PC-3 (cell line): Measurements from ENCODE around the gene TOP2A. TPM values are rescaled to one million over a fixed set of nuclear protein-coding genes. Genes with fewer than 3 reads are reported as not detected.

Experiments
- ATAC-seq: fragments of 200-7000 bp; cut with Tn5 transposase; 2 replicates; pipeline ENCODE4 v1.9.1; 2020; ENCODE audit warnings: mild to moderate bottlenecking, moderate library complexity
- BruUV-seq: library from RNA; stranded (reverse); fragments of 400-500 nt; replicated peaks from 2 replicates; lab custom pipeline; 2021; lab: Mats Ljungman, UMichigan
- CTCF ChIA-PET: fragments of 300-600 bp; sonication (Branson Sonifier 250); formaldehyde crosslinking; loops from one replicate; lab custom pipeline; 2022; ENCODE audit warnings: antibody characterized with exemption; lab: Charles Lee
- POLR2A ChIA-PET: fragments of 300-600 bp; sonication (Branson Sonifier 250); formaldehyde crosslinking; loops from one replicate; lab custom pipeline; 2022; ENCODE audit warnings: antibody characterized with exemption; ENCODE audit not compliant: unreplicated experiment; lab: Charles Lee
- DNase-seq: peaks from one replicate; pipeline ENCODE4 v3.0.0-alpha.2; 2015
- H2AFZ ChIP-seq: fragments of 300-600 bp; sonication (generic); 2 replicates; pipeline ENCODE4 v1.6.0; 2016; ENCODE audit warnings: antibody characterized with exemption, low read length
- H3F3A ChIP-seq: fragments of 300-600 bp; sonication (generic); one replicate; pipeline ENCODE4 v1.6.0; 2017; ENCODE audit warnings: antibody characterized with exemption, low read length, control low read depth, mild to moderate bottlenecking; ENCODE audit not compliant: unreplicated experiment
- H3K27ac ChIP-seq: fragments of 300-600 bp; sonication (generic); 2 replicates; pipeline ENCODE4 v1.5.1; 2016; ENCODE audit warnings: mild to moderate bottlenecking, low read length
- H3K27me3 ChIP-seq: fragments of 300-600 bp; sonication (generic); 2 replicates; pipeline ENCODE4 v1.6.1; 2016; ENCODE audit warnings: low read length, mixed read lengths
- H3K36me3 ChIP-seq: fragments of 300-600 bp; sonication (generic); 2 replicates; pipeline ENCODE4 v1.6.1; 2016; ENCODE audit warnings: low read depth, mixed run types, low read length, mixed read lengths
- H3K4me1 ChIP-seq: fragments of 300-600 bp; sonication (generic); 2 replicates; pipeline ENCODE4 v1.5.1; 2016; ENCODE audit warnings: low read length; ENCODE audit not compliant: insufficient read depth
- H3K4me2 ChIP-seq: fragments of 300-600 bp; sonication (generic); 2 replicates; pipeline ENCODE4 v1.6.0; 2016; ENCODE audit warnings: low read length
- H3K4me3 ChIP-seq: fragments of 300-600 bp; sonication (generic); 2 replicates; pipeline ENCODE4 v1.5.1; 2016; ENCODE audit warnings: mild to moderate bottlenecking, low read length, mixed read lengths
- H3K79me2 ChIP-seq: fragments of 300-600 bp; sonication (generic); 2 replicates; pipeline ENCODE4 v1.6.1; 2017; ENCODE audit warnings: low read length, mixed read lengths
- H3K9ac ChIP-seq: fragments of 300-600 bp; sonication (generic); 2 replicates; pipeline ENCODE4 v1.6.0; 2016; ENCODE audit warnings: mild to moderate bottlenecking, low read length
- H3K9me2 ChIP-seq: fragments of 300-600 bp; sonication (generic); replicated peaks from 2 replicates; pipeline ENCODE4 v1.6.1; 2016; ENCODE audit warnings: mixed run types, low read length, mixed read lengths
- H3K9me3 ChIP-seq: fragments of 300-600 bp; sonication (generic); 2 replicates; pipeline ENCODE4 v1.6.1; 2016; ENCODE audit warnings: low read length, mixed read lengths
- H4K20me1 ChIP-seq: fragments of 300-600 bp; sonication (generic); 2 replicates; pipeline ENCODE4 v1.6.1; 2016; ENCODE audit warnings: low read length, mixed read lengths
- CTCF ChIP-seq: fragments of 300-600 bp; sonication (generic); conservative IDR thresholded peaks from 2 replicates; pipeline ENCODE4 v1.5.1; 2017; ENCODE audit warnings: antibody characterized with exemption, low read depth, mild to moderate bottlenecking, low read length
- EZH2 ChIP-seq: fragments of 300-600 bp; sonication (generic); IDR thresholded peaks from one replicate; pipeline ENCODE4 v1.6.1; 2017; ENCODE audit warnings: antibody characterized with exemption, mild to moderate bottlenecking, low read length; ENCODE audit not compliant: unreplicated experiment
- EZH2phosphoT487 ChIP-seq: fragments of 300-600 bp; sonication (generic); IDR thresholded peaks from 2 replicates; pipeline ENCODE4 v1.6.1; 2018; ENCODE audit warnings: mild to moderate bottlenecking, antibody characterized with exemption, low read length, borderline replicate concordance
- intact Hi-C: fragments of 100-400 bp; cut with micrococcal nuclease; formaldehyde crosslinking; loops from 2 replicates; pipeline ENCODE4 v1.9.0; 2023
- total RNA-seq: library from RNA; depleted of rRNA; stranded (reverse); fragments of >200 nt; gene quantifications from 2 replicates; pipeline ENCODE4 v1.2.3, GENCODE V29; 2014

TOP2A gene
- total RNA-seq, 1 experiment from 2014 or later: 104 TPM

- no peaks in the 10 kb centered on the region for H3K9me2 ChIP-seq
- no peak overlapping the region for H2AFZ ChIP-seq
- H3F3A ChIP-seq: no peaks in the 10 kb centered on the region
- ChIA-PET CTCF (no interaction called here), POLR2A (no interaction called here)
- no peaks in the 10 kb centered on the region for H3K27me3 ChIP-seq
- H3K79me2 ChIP-seq: peaks cover 76% of the 10 kb centered on the region
- no peak for DNase-seq
- H3K36me3 ChIP-seq: peaks cover 13% of the 10 kb centered on the region; the same call in 1 of the 2 replicates
- intact Hi-C loops: loop anchor here (10.0 kb wide), 1 partner anchor 117 kb away; the partner anchor contains the start of gene CCR7
- H4K20me1 ChIP-seq: peaks cover 15% of the 10 kb centered on the region
- peak overlapping the region; percentile 32; the same call in 1 of the 2 replicates for H3K4me3 ChIP-seq
- H3K9ac ChIP-seq: no peak overlapping the region
- peak overlapping the region; percentile 16; the same call in 1 of the 2 replicates for H3K27ac ChIP-seq
- no TSS peak for BruUV-seq
- TF ChIP-seq CTCF: no peak
- H3K9me3 ChIP-seq: no peaks in the 10 kb centered on the region
- H3K4me2 ChIP-seq: peak overlapping the region; percentile 42
- ATAC-seq: no peak
- peaks cover 35% of the 10 kb centered on the region for H3K4me1 ChIP-seq
These were observed 30.5 kb upstream of the TOP2A start for GRCh38 chr17:40448213-40448638.

GRCh38 chr17:40447806-40448205 lies 30.1 kb upstream of the TOP2A start:
- peaks cover 76% of the 10 kb centered on the region for H3K79me2 ChIP-seq
- DNase-seq (no peak), ATAC-seq (no peak)
- ChIA-PET CTCF (no interaction called here), POLR2A (no interaction called here)
- TF ChIP-seq EZH2: no peak
- no peak for TF ChIP-seq EZH2phosphoT487
- no peak for TF ChIP-seq CTCF
- no peak overlapping the region for H2AFZ ChIP-seq
- H4K20me1 ChIP-seq: peaks cover 15% of the 10 kb centered on the region
- no peaks in the 10 kb centered on the region for H3K9me2 ChIP-seq
- peaks cover 9% of the 10 kb centered on the region; the same call in 1 of the 2 replicates for H3K36me3 ChIP-seq
- H3K27me3 ChIP-seq: no peaks in the 10 kb centered on the region
- BruUV-seq: no TSS peak
- intact Hi-C loops: loop anchor here (10.0 kb wide), 1 partner anchor 117 kb away; the partner anchor contains the start of gene CCR7
- peak overlapping the region; percentile 71 for H3K4me2 ChIP-seq
- no peak overlapping the region for H3K9ac ChIP-seq
- peaks cover 31% of the 10 kb centered on the region for H3K4me1 ChIP-seq
- no peak overlapping the region for H3K27ac ChIP-seq
- peak overlapping the region; percentile 32; the same call in 1 of the 2 replicates for H3K4me3 ChIP-seq
- no peaks in the 10 kb centered on the region for H3K9me3 ChIP-seq
- H3F3A ChIP-seq: no peaks in the 10 kb centered on the region

GRCh38 chr17:40447148-40447644 lies 29.5 kb upstream of the TOP2A start:
- H3K9ac ChIP-seq: no peak overlapping the region
- H3K27me3 ChIP-seq: no peaks in the 10 kb centered on the region
- H3K79me2 ChIP-seq: peaks cover 76% of the 10 kb centered on the region
- H3K27ac ChIP-seq: no peak overlapping the region
- H3K9me2 ChIP-seq: no peaks in the 10 kb centered on the region
- peak overlapping the region; percentile 93 for H3K4me3 ChIP-seq
- POLR2A ChIA-PET: no interaction called here
- DNase-seq (no peak), ATAC-seq (no peak)
- peaks cover 3% of the 10 kb centered on the region; the same call in 1 of the 2 replicates for H3K36me3 ChIP-seq
- no peaks in the 10 kb centered on the region for H3F3A ChIP-seq
- H3K4me1 ChIP-seq: peaks cover 25% of the 10 kb centered on the region
- H4K20me1 ChIP-seq: peaks cover 15% of the 10 kb centered on the region
- H3K4me2 ChIP-seq: peak overlapping the region; percentile 71
- intact Hi-C loops: loop anchor here (10.0 kb wide), 1 partner anchor 118 kb away; the partner anchor contains the start of gene CCR7
- no peak overlapping the region for H2AFZ ChIP-seq
- H3K9me3 ChIP-seq: no peaks in the 10 kb centered on the region
- BruUV-seq: no TSS peak
- CTCF ChIA-PET: no interaction called here
- no peak for TF ChIP-seq CTCF
- TF ChIP-seq EZH2phosphoT487: no peak
- TF ChIP-seq EZH2: no peak
